Suprapubic skin (tissue), 4 donors: ENCODE data around the gene OR2J3. TPM values are rescaled to one million over a fixed set of nuclear protein-coding genes. Genes with fewer than 3 reads are reported as not detected.
"Not testable (repeated sequence)": the region's sequence is repeated elsewhere in the genome, so short reads cannot be mapped to it uniquely, and the experiment has no call there.

Experiments used
- DNase-seq, 2 donors: peaks; one replicate each; pipeline ENCODE4 v3.0.0-alpha.2; 2019; ENCODE audit warnings: low spot score in 2 of 2
- H3K27ac ChIP-seq: fragments of 200-600 bp; sonication (generic); one replicate; pipeline ENCODE4 v1.5.1; 2019
- H3K27me3 ChIP-seq: fragments of 200-600 bp; sonication (generic); one replicate; pipeline ENCODE4 v1.5.1; 2019
- H3K36me3 ChIP-seq: fragments of 200-600 bp; sonication (generic); one replicate; pipeline ENCODE4 v1.5.1; 2019
- H3K4me1 ChIP-seq: fragments of 200-600 bp; sonication (generic); one replicate; pipeline ENCODE4 v1.5.1; 2019
- H3K4me3 ChIP-seq: fragments of 200-600 bp; sonication (generic); one replicate; pipeline ENCODE4 v1.5.1; 2019; ENCODE audit warnings: mild to moderate bottlenecking
- H3K9me3 ChIP-seq: fragments of 200-600 bp; sonication (generic); one replicate; pipeline ENCODE4 v1.5.1; 2019
- CTCF ChIP-seq, 2 donors: fragments of 200-600 bp in 1 of 2; fragments of 450-650 bp in 1 of 2; sonication (generic) in 1 of 2; IDR thresholded peaks; one replicate each; pipeline ENCODE4 v1.5.1; 2016 to 2019; ENCODE audit warnings: antibody characterized with exemption in 2 of 2, mild to moderate bottlenecking in 1 of 2, moderate library complexity in 1 of 2
- EP300 ChIP-seq: sonication (generic); formaldehyde crosslinking; IDR thresholded peaks from one replicate; pipeline ENCODE4 v1.6.1; 2017; ENCODE audit warnings: antibody characterized with exemption
- POLR2A ChIP-seq, 2 donors: fragments of 450-650 bp; IDR thresholded peaks; one replicate each; pipeline ENCODE4 v1.6.1; 2017; ENCODE audit warnings: antibody characterized with exemption in 2 of 2, mild to moderate bottlenecking in 2 of 2, moderate library complexity in 2 of 2
- POLR2AphosphoS5 ChIP-seq, 3 donors: sonication (generic); formaldehyde crosslinking; IDR thresholded peaks; one replicate each; pipeline ENCODE4 v1.6.1; 2017; ENCODE audit warnings: antibody characterized with exemption in 3 of 3
- WGBS: methylation state at CpG from one replicate; pipeline ENCODE4 v1.1.5; 2018; 5-methylcytosine and 5-hydroxymethylcytosine counted together
- total RNA-seq, 4 donors: library from RNA; depleted of rRNA; stranded (reverse); fragments of >200 nt; gene quantifications; one replicate each; pipeline ENCODE4 v1.1.0, GENCODE V29; 2016

The OR2J3 gene
- total RNA-seq, 4 donors from 2014 or later: not detected

- no peak for DNase-seq
- H3K9me3 ChIP-seq: no peaks in the 10 kb centered on the region
- no peak overlapping the region for H3K4me3 ChIP-seq
- H3K4me1 ChIP-seq: no peaks in the 10 kb centered on the region
- H3K27me3 ChIP-seq: no peaks in the 10 kb centered on the region
- no peak overlapping the region for H3K27ac ChIP-seq
- no peaks in the 10 kb centered on the region for H3K36me3 ChIP-seq
- TF ChIP-seq POLR2A (IDR thresholded peaks at IDR 0.05): no peak
- no peak for TF ChIP-seq EP300
- TF ChIP-seq CTCF (IDR thresholded peaks at IDR 0.05): no peak
- no peak for TF ChIP-seq POLR2AphosphoS5 (IDR thresholded peaks at IDR 0.05)
Observed at GRCh38 chr6:29142309-29142708, 34.5 kb downstream of the OR2J3 start.

- Histone ChIP-seq H3K4me1 (no peaks in the 10 kb centered on the region), H3K27me3 (no peaks in the 10 kb centered on the region), H3K27ac (no peak overlapping the region), H3K9me3 (peaks cover 4% of the 10 kb centered on the region), H3K4me3 (no peak overlapping the region), H3K36me3 (no peaks in the 10 kb centered on the region)
- TF ChIP-seq CTCF (IDR thresholded peaks at IDR 0.05) (no peak), POLR2A (IDR thresholded peaks at IDR 0.05) (no peak), EP300 (no peak), POLR2AphosphoS5 (IDR thresholded peaks at IDR 0.05) (no peak)
- DNase-seq: no peak
- 74% methylated on average over 2 of the region's 2 CpGs for WGBS
Observed at GRCh38 chr6:29146179-29146578, 38.3 kb downstream of the OR2J3 start.

- no peaks in the 10 kb centered on the region for H3K4me1 ChIP-seq
- H3K27me3 ChIP-seq: no peaks in the 10 kb centered on the region
- WGBS: 90% methylated on average over 3 of the region's 3 CpGs
- peaks cover 4% of the 10 kb centered on the region for H3K9me3 ChIP-seq
- no peak overlapping the region for H3K4me3 ChIP-seq
- no peak for DNase-seq
- no peak for TF ChIP-seq CTCF (IDR thresholded peaks at IDR 0.05)
- no peak for TF ChIP-seq POLR2AphosphoS5 (IDR thresholded peaks at IDR 0.05)
- no peak for TF ChIP-seq POLR2A (IDR thresholded peaks at IDR 0.05)
- TF ChIP-seq EP300: no peak
- H3K27ac ChIP-seq: no peak overlapping the region
- no peaks in the 10 kb centered on the region for H3K36me3 ChIP-seq
Observed at GRCh38 chr6:29147074-29147473, 39.2 kb downstream of the OR2J3 start.

- H3K27me3 ChIP-seq, H3K36me3 ChIP-seq, DNase-seq, H3K4me1 ChIP-seq, H3K9me3 ChIP-seq, H3K27ac ChIP-seq, H3K4me3 ChIP-seq: not testable (repeated sequence)
- 76% methylated on average over 3 of the region's 3 CpGs for WGBS
Observed at GRCh38 chr6:29149444-29149843, 41.6 kb downstream of the OR2J3 start.

GRCh38 chr6:29153083-29153482 is 45.2 kb downstream of the OR2J3 start:
- DNase-seq: no peak
- peaks cover 4% of the 10 kb centered on the region for H3K9me3 ChIP-seq
- no peaks in the 10 kb centered on the region for H3K36me3 ChIP-seq
- H3K27ac ChIP-seq: no peak overlapping the region
- no peaks in the 10 kb centered on the region for H3K27me3 ChIP-seq
- no peaks in the 10 kb centered on the region for H3K4me1 ChIP-seq
- WGBS: 73% methylated on average over 1 of the region's 1 CpG
- H3K4me3 ChIP-seq: no peak overlapping the region
- no peak for TF ChIP-seq POLR2A (IDR thresholded peaks at IDR 0.05)
- no peak for TF ChIP-seq CTCF (IDR thresholded peaks at IDR 0.05)
- TF ChIP-seq POLR2AphosphoS5 (IDR thresholded peaks at IDR 0.05): no peak

- H3K27ac ChIP-seq, DNase-seq, H3K27me3 ChIP-seq, H3K36me3 ChIP-seq, H3K4me1 ChIP-seq, H3K4me3 ChIP-seq, H3K9me3 ChIP-seq: not testable (repeated sequence)
- 45% methylated on average over 1 of the region's 1 CpG for WGBS
Observed at GRCh38 chr6:29155182-29155581, 47.3 kb downstream of the OR2J3 start.

- H3K4me3 ChIP-seq, H3K36me3 ChIP-seq, H3K9me3 ChIP-seq, H3K4me1 ChIP-seq, DNase-seq, H3K27me3 ChIP-seq, H3K27ac ChIP-seq: not testable (repeated sequence)
- WGBS: 91% methylated on average over 9 of the region's 29 CpGs
Observed at GRCh38 chr6:29159922-29160321, 52.1 kb downstream of the OR2J3 start.
